ENCODE measurements around the gene SLC39A9. TPM values are rescaled to one million over a fixed set of nuclear protein-coding genes. Genes with fewer than 3 reads are reported as not detected.

Gene SLC39A9
- total RNA-seq, 1 donor from 2014 or later: 41.2 TPM

DNA sequence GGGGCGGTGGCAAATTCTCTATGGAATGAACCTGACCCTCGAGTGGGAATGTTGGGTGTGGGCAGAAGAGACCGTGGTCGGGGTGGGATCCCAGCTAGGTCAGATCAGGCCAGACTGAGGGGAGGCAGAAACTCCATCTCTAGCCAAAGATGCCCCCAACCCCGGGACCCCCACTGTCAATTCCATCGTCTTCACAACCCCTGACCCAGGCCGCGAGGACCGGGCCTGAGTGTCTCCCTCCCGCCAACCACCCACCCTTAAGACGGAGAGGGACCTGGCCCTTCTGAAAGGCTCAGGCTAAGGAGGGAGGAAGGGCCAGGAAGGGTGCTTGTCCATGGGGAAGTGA, 86.8 kb downstream of the SLC39A9 start:
- Mint-ChIP-seq H3K4me1 (ENCODE audit: unreplicated experiment) (peaks cover 13% of the 10 kb centered on the region), H3K27me3 (ENCODE audit: unreplicated experiment) (peaks cover 8% of the 10 kb centered on the region), H3K4me3 (ENCODE audit: unreplicated experiment) (no peak overlapping the region), H3K36me3 (ENCODE audit: low read depth, unreplicated experiment) (no peaks in the 10 kb centered on the region), H3K9me3 (ENCODE audit: unreplicated experiment) (no peaks in the 10 kb centered on the region), H3K27ac (ENCODE audit: unreplicated experiment) (no peak overlapping the region)
- DNase-seq (ENCODE audit: low spot score): no peak
- TF ChIP-seq, protein P1, sequence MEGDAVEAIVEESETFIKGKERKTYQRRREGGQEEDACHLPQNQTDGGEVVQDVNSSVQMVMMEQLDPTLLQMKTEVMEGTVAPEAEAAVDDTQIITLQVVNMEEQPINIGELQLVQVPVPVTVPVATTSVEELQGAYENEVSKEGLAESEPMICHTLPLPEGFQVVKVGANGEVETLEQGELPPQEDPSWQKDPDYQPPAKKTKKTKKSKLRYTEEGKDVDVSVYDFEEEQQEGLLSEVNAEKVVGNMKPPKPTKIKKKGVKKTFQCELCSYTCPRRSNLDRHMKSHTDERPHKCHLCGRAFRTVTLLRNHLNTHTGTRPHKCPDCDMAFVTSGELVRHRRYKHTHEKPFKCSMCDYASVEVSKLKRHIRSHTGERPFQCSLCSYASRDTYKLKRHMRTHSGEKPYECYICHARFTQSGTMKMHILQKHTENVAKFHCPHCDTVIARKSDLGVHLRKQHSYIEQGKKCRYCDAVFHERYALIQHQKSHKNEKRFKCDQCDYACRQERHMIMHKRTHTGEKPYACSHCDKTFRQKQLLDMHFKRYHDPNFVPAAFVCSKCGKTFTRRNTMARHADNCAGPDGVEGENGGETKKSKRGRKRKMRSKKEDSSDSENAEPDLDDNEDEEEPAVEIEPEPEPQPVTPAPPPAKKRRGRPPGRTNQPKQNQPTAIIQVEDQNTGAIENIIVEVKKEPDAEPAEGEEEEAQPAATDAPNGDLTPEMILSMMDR (IDR thresholded peaks at IDR 0.05; ENCODE audit: unreplicated experiment): no peak

DNA sequence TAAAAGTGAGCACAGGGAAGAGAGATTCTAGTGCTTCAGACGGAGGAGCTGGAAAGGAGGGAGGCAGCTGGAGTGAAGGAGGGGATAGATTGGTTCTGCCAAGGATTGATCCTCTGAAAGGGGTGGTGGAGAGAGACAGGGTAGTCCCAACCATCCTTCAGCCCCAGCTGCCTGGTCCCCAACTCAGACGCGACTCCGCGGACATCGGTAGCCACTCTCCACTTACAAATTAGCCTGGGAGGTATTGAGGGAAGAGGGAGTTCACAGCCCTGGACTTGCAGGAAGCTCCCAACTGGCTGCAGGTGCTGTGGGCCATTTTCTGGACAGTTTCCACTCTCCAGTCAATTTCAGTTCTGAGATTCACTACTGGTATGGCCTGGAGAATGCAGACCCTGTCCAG, 87.2 kb downstream of the SLC39A9 start:
- TF ChIP-seq, protein P1 (IDR thresholded peaks at IDR 0.05; ENCODE audit: unreplicated experiment): no peak
- no peak for DNase-seq (ENCODE audit: low spot score)
- Mint-ChIP-seq H3K9me3 (ENCODE audit: unreplicated experiment) (no peaks in the 10 kb centered on the region), H3K27ac (ENCODE audit: unreplicated experiment) (no peak overlapping the region), H3K27me3 (ENCODE audit: unreplicated experiment) (peaks cover 8% of the 10 kb centered on the region), H3K36me3 (ENCODE audit: low read depth, unreplicated experiment) (no peaks in the 10 kb centered on the region), H3K4me1 (ENCODE audit: unreplicated experiment) (peaks cover 13% of the 10 kb centered on the region), H3K4me3 (ENCODE audit: unreplicated experiment) (no peak overlapping the region)

DNA sequence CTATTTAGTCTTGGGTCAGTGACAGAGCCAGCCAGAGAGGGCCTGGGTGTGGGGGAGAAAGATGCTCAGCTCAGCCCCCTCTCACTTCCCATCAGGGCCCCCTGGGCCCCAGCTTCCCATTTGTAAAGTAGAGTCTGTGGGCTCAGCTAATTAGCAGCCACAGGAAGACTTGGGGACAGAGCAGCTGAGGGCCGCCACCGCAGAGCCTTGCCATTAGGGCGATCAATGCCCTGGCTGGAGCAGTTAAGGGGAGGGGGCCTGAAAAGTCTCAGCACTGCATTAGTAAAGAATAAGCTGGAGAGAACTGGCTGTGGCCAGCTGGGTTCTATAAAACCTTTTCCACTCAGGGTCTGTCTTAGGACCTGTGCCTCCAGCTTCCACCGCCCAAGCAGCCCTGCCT, 88.7 kb downstream of the SLC39A9 start:
- H3K27ac Mint-ChIP-seq (ENCODE audit: unreplicated experiment): no peak overlapping the region
- no peaks in the 10 kb centered on the region for H3K36me3 Mint-ChIP-seq (ENCODE audit: low read depth, unreplicated experiment)
- peaks cover 13% of the 10 kb centered on the region for H3K27me3 Mint-ChIP-seq (ENCODE audit: unreplicated experiment)
- peaks cover 13% of the 10 kb centered on the region for H3K4me1 Mint-ChIP-seq (ENCODE audit: unreplicated experiment)
- TF ChIP-seq, protein P1 (IDR thresholded peaks at IDR 0.05; ENCODE audit: unreplicated experiment): no peak
- H3K9me3 Mint-ChIP-seq (ENCODE audit: unreplicated experiment): no peaks in the 10 kb centered on the region
- no peak for DNase-seq (ENCODE audit: low spot score)
- no peak overlapping the region for H3K4me3 Mint-ChIP-seq (ENCODE audit: unreplicated experiment)

DNA sequence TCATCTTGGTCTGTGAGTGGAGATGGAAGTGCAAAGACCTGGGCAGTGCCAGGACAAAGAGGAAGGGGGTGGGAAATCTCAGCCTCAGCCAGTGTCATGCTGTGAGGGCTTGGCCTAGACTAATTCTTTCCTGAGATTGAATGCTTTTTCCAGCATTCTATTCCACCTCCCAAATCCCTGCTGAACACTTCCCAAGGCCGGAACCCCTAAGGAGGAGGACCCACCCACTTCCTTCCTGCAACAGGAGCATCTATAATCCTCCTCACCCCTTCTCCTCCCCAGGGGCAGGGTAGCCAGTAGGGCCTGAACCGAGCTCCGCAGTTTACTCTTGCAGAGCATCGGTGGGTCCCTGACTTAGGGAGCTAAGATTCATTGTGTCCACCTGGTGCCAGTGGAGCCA, 89.3 kb downstream of the SLC39A9 start:
- no peak for DNase-seq (ENCODE audit: low spot score)
- H3K4me3 Mint-ChIP-seq (ENCODE audit: unreplicated experiment): no peak overlapping the region
- H3K9me3 Mint-ChIP-seq (ENCODE audit: unreplicated experiment): no peaks in the 10 kb centered on the region
- peaks cover 14% of the 10 kb centered on the region for H3K27me3 Mint-ChIP-seq (ENCODE audit: unreplicated experiment)
- H3K27ac Mint-ChIP-seq (ENCODE audit: unreplicated experiment): no peak overlapping the region
- no peaks in the 10 kb centered on the region for H3K36me3 Mint-ChIP-seq (ENCODE audit: low read depth, unreplicated experiment)
- TF ChIP-seq, protein P1 (IDR thresholded peaks at IDR 0.05; ENCODE audit: unreplicated experiment): no peak
- peaks cover 13% of the 10 kb centered on the region for H3K4me1 Mint-ChIP-seq (ENCODE audit: unreplicated experiment)

DNA sequence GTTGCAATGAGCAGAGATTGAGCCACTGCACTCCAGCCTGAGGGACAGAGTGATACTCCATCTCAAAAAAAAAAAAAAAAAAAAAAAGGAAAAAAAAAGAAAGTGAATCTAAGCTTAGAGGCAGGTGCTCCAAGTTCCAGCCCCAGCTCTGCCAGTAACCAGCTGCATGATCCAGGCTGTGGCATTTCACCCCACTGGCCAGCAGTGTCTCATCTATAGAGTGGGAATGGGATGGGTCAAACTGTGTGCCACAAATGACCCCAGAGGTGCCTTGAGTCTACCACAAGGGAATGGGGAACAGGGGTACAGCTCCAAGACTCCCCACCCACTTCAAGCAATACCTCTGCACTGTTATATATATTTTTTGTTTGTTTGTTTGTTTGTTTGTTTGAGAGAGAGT, 91.0 kb downstream of the SLC39A9 start:
- TF ChIP-seq, protein P1 (IDR thresholded peaks at IDR 0.05; ENCODE audit: unreplicated experiment): no peak
- Mint-ChIP-seq H3K4me3 (ENCODE audit: unreplicated experiment) (no peak overlapping the region), H3K9me3 (ENCODE audit: unreplicated experiment) (no peaks in the 10 kb centered on the region), H3K27me3 (ENCODE audit: unreplicated experiment) (peaks cover 12% of the 10 kb centered on the region), H3K27ac (ENCODE audit: unreplicated experiment) (no peak overlapping the region), H3K4me1 (ENCODE audit: unreplicated experiment) (peaks cover 9% of the 10 kb centered on the region), H3K36me3 (ENCODE audit: low read depth, unreplicated experiment) (no peaks in the 10 kb centered on the region)
- no peak for DNase-seq (ENCODE audit: low spot score)

Measured in endothelial cell (in vitro differentiated cells).